Memory B cell (primary cell): Measurements from ENCODE around the gene CHTOP.
A peak's percentile ranks its signal among the peaks of the same experiment; 100 is the strongest.

Experiments used
- ATAC-seq: fragments of 150-1000 bp; cut with Tn5 transposase; 2 replicates; pipeline ENCODE4 v1.10.0; 2021; ENCODE audit warnings: low read depth, mild to moderate bottlenecking, moderate library complexity
- DNase-seq, 2 donors: peaks; one replicate each; pipeline ENCODE4 v3.0.0; 2022; ENCODE audit warnings: low spot score in 2 of 2
- H3K27ac Mint-ChIP-seq: one replicate; pipeline ENCODE4 v1.8.0; 2022; ENCODE audit warnings: mild to moderate bottlenecking, moderate library complexity, mixed read lengths
- H3K27me3 Mint-ChIP-seq: one replicate; pipeline ENCODE4 v1.8.0; 2022; ENCODE audit warnings: mixed read lengths
- H3K36me3 Mint-ChIP-seq: one replicate; pipeline ENCODE4 v1.8.0; 2022; ENCODE audit warnings: mild to moderate bottlenecking, mixed read lengths
- H3K4me1 Mint-ChIP-seq: one replicate; pipeline ENCODE4 v1.8.0; 2022; ENCODE audit warnings: mixed read lengths
- H3K4me3 Mint-ChIP-seq: one replicate; pipeline ENCODE4 v1.8.0; 2022; ENCODE audit warnings: mild to moderate bottlenecking, moderate library complexity, mixed read lengths
- H3K9me3 Mint-ChIP-seq: one replicate; pipeline ENCODE4 v1.8.0; 2022; ENCODE audit warnings: mixed read lengths

CHTOP gene

GRCh38 chr1:153687346-153688125, 53.7 kb downstream of the CHTOP start:
- ATAC-seq = no peak
- Mint-ChIP-seq H3K9me3 (no peaks in the 10 kb centered on the region), H3K36me3 (no peaks in the 10 kb centered on the region), H3K27me3 (peaks cover 18% of the 10 kb centered on the region), H3K4me1 (peaks cover 10% of the 10 kb centered on the region), H3K4me3 (no peak overlapping the region), H3K27ac (no peak overlapping the region)
- DNase-seq = no peak

- peaks cover 18% of the 10 kb centered on the region for H3K27me3 Mint-ChIP-seq
- ATAC-seq (no peak), DNase-seq (no peak)
- peaks cover 10% of the 10 kb centered on the region for H3K4me1 Mint-ChIP-seq
- H3K36me3 Mint-ChIP-seq = no peaks in the 10 kb centered on the region
- no peak overlapping the region for H3K27ac Mint-ChIP-seq
- H3K9me3 Mint-ChIP-seq = no peaks in the 10 kb centered on the region
- no peak overlapping the region for H3K4me3 Mint-ChIP-seq
Measured at GRCh38 chr1:153688276-153688675, 54.4 kb downstream of the CHTOP start.

GRCh38 chr1:153688736-153689328, 55.0 kb downstream of the CHTOP start:
- H3K9me3 Mint-ChIP-seq = no peaks in the 10 kb centered on the region
- H3K4me1 Mint-ChIP-seq = peaks cover 10% of the 10 kb centered on the region
- no peak overlapping the region for H3K4me3 Mint-ChIP-seq
- no peaks in the 10 kb centered on the region for H3K36me3 Mint-ChIP-seq
- DNase-seq (no peak), ATAC-seq (peak; percentile 35)
- H3K27me3 Mint-ChIP-seq = peaks cover 16% of the 10 kb centered on the region
- H3K27ac Mint-ChIP-seq = no peak overlapping the region

GRCh38 chr1:153693466-153693865, 59.6 kb downstream of the CHTOP start:
- Mint-ChIP-seq H3K9me3 (no peaks in the 10 kb centered on the region), H3K27me3 (peaks cover 9% of the 10 kb centered on the region), H3K4me1 (peaks cover 6% of the 10 kb centered on the region), H3K36me3 (no peaks in the 10 kb centered on the region), H3K27ac (no peak overlapping the region), H3K4me3 (no peak overlapping the region)
- ATAC-seq = no peak
- no peak for DNase-seq
